ENCODE data around the gene DLX2.
"Not testable (repeated sequence)": the region's sequence is repeated elsewhere in the genome, so short reads cannot be mapped to it uniquely, and the experiment has no call there.

The DLX2 gene

GRCh38 chr2:172082105-172082943 is 20.4 kb downstream of the DLX2 start:
- no peak for DNase-seq

- no peak for DNase-seq
Measured at GRCh38 chr2:172081221-172082022, 21.3 kb downstream of the DLX2 start.

GRCh38 chr2:172080641-172081220 is 22.0 kb downstream of the DLX2 start:
- DNase-seq = no peak

- no peak for DNase-seq
Measured at GRCh38 chr2:172079838-172080640, 22.7 kb downstream of the DLX2 start.

GRCh38 chr2:172079416-172079815 is 23.3 kb downstream of the DLX2 start:
- DNase-seq = no peak

GRCh38 chr2:172074254-172074653 is 28.4 kb downstream of the DLX2 start:
- no peak for DNase-seq

GRCh38 chr2:172073518-172073917 is 29.2 kb downstream of the DLX2 start:
- no peak for DNase-seq

- DNase-seq = no peak
Measured at GRCh38 chr2:172072706-172073105, 30.0 kb downstream of the DLX2 start.

GRCh38 chr2:172072303-172072702 is 30.4 kb downstream of the DLX2 start:
- DNase-seq = no peak

GRCh38 chr2:172070936-172071335 is 31.8 kb downstream of the DLX2 start:
- DNase-seq = no peak

- DNase-seq = not testable (repeated sequence)
Measured at GRCh38 chr2:172067905-172068304, 34.8 kb downstream of the DLX2 start.

- DNase-seq = no peak
Measured at GRCh38 chr2:172066394-172066886, 36.3 kb downstream of the DLX2 start.

- no peak for DNase-seq
Measured at GRCh38 chr2:172065111-172065510, 37.6 kb downstream of the DLX2 start.

- DNase-seq = no peak
Measured at GRCh38 chr2:172063446-172063845, 39.3 kb downstream of the DLX2 start.

GRCh38 chr2:172062402-172063004 is 40.2 kb downstream of the DLX2 start:
- no peak for DNase-seq

GRCh38 chr2:172060118-172060517 is 42.6 kb downstream of the DLX2 start:
- not testable (repeated sequence) for DNase-seq

- no peak for DNase-seq
Measured at GRCh38 chr2:172058660-172059059, 44.0 kb downstream of the DLX2 start.

- DNase-seq = no peak
Measured at GRCh38 chr2:172056293-172056692, 46.4 kb downstream of the DLX2 start.

GRCh38 chr2:172053486-172053885 is 49.2 kb downstream of the DLX2 start:
- no peak for DNase-seq

GRCh38 chr2:172052000-172052983 is 50.4 kb downstream of the DLX2 start:
- DNase-seq = no peak
